ENCODE data around the gene SCAF8. TPM values are rescaled to one million over a fixed set of nuclear protein-coding genes. Genes with fewer than 3 reads are reported as not detected.

Gene SCAF8
- total and polyA plus RNA-seq, 2 of the 8 experiments (the other 6 are each of a cell fraction or from before 2014, with no cell fraction given), result 20.3 to 46.3 TPM

DNA sequence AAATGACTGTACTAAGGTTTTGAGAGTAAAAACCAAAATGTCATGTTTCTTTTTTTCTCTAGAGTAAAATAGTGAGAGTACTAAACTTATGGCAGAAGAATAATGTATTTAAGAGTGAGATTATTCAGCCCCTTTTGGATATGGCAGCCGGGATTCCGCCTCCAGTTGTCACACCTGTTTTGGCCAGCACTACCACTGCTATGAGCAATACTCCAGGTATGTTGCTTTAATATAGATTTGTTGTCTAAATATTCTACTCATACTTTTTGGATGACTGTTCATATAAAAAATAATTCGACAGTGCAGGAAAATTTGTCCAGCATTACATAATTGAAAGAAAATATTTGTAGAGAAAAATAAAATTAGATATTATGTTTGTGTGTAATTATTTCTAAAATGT is 59.5 kb downstream of the SCAF8 start:
- no peak overlapping the region for H3K9ac ChIP-seq (replicated peaks in 1 of 4; ENCODE audit: extremely low read depth in 1 of 4, low read depth in 3 of 4, low read length in 3 of 4)
- no peak overlapping the region for H3K18ac ChIP-seq (ENCODE audit: extremely low read depth, low read length)
- H2BK12ac ChIP-seq (ENCODE audit: low read depth, low read length), result no peak overlapping the region
- H3K23ac ChIP-seq (ENCODE audit: insufficient read length), result no peak overlapping the region
- no peak overlapping the region for H3K27ac ChIP-seq (ENCODE audit: low read depth, low read length)
- DNase-seq (ENCODE audit: low read depth in 1 of 2, low spot score in 2 of 2) (no peak), FAIRE-seq (no peak)
- H3K9me3 ChIP-seq (ENCODE audit: insufficient read depth in 2 of 2, low read depth in 1 of 2, low read length in 1 of 2), result no peaks in the 10 kb centered on the region
- no peak overlapping the region for H4K8ac ChIP-seq (ENCODE audit: extremely low read depth, insufficient read depth, low read length)
- H2AFZ ChIP-seq (ENCODE audit: low read length), result no peak overlapping the region
- WGBS, 2 experiments (ENCODE audit: extremely low coverage in 1 of 2, insufficient coverage in 1 of 2, insufficient read length in 1 of 2, insufficient replicate concordance in 2 of 2, low coverage in 1 of 2, low lambda C conversion rate in 2 of 2, missing lambda C conversion rate in 1 of 2), result 92% methylated on average over 3 of the region's 3 CpGs; no CpG with 5 or more reads in 1 of the 2 experiments
- no peak overlapping the region for H2AK5ac ChIP-seq (ENCODE audit: low read depth, low read length)
- no peak overlapping the region for H3K14ac ChIP-seq (ENCODE audit: insufficient read length)
- no peak overlapping the region for H3K56ac ChIP-seq (replicated peaks; ENCODE audit: insufficient read length, low read depth, low read length)
- no peak overlapping the region for H2BK120ac ChIP-seq (replicated peaks; ENCODE audit: low read depth, low read length)
- no peak overlapping the region for H2BK15ac ChIP-seq (ENCODE audit: low read length)
- H2BK5ac ChIP-seq (ENCODE audit: low read depth, low read length), result no peak overlapping the region
- no peak overlapping the region for H3K4me2 ChIP-seq (ENCODE audit: insufficient read depth in 1 of 2, low read depth in 2 of 2, low read length in 2 of 2)
- TF ChIP-seq KDM1A (IDR thresholded peaks at IDR 0.05; ENCODE audit: borderline replicate concordance, low read length) (no peak), TCF12 (IDR thresholded peaks at IDR 0.05; ENCODE audit: low read depth, low read length) (no peak), TAF7 (optimal IDR thresholded peaks at IDR 0.05; ENCODE audit: borderline replicate concordance, low read depth, low read length) (no peak), POU5F1 (IDR thresholded peaks at IDR 0.05; ENCODE audit: low read depth, low read length) (no peak), KDM5A (IDR thresholded peaks at IDR 0.05; ENCODE audit: low read length) (no peak), BACH1 (IDR thresholded peaks at IDR 0.05; ENCODE audit: low read length) (no peak), POLR2A (IDR thresholded peaks at IDR 0.05; ENCODE audit: control extremely low read depth in 1 of 2, low read depth in 2 of 2, low read length in 2 of 2) (no peak), MAFK (IDR thresholded peaks at IDR 0.05; ENCODE audit: low read depth, low read length) (no peak), EGR1 (IDR thresholded peaks at IDR 0.05; ENCODE audit: borderline replicate concordance, low read depth, low read length) (no peak), GABPA (IDR thresholded peaks at IDR 0.05; ENCODE audit: borderline replicate concordance, insufficient read depth, low read length) (no peak)
- TF ChIP-seq, protein P1, sequence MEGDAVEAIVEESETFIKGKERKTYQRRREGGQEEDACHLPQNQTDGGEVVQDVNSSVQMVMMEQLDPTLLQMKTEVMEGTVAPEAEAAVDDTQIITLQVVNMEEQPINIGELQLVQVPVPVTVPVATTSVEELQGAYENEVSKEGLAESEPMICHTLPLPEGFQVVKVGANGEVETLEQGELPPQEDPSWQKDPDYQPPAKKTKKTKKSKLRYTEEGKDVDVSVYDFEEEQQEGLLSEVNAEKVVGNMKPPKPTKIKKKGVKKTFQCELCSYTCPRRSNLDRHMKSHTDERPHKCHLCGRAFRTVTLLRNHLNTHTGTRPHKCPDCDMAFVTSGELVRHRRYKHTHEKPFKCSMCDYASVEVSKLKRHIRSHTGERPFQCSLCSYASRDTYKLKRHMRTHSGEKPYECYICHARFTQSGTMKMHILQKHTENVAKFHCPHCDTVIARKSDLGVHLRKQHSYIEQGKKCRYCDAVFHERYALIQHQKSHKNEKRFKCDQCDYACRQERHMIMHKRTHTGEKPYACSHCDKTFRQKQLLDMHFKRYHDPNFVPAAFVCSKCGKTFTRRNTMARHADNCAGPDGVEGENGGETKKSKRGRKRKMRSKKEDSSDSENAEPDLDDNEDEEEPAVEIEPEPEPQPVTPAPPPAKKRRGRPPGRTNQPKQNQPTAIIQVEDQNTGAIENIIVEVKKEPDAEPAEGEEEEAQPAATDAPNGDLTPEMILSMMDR (IDR thresholded peaks at IDR 0.05; ENCODE audit: control extremely low read depth in 1 of 3, insufficient read depth in 1 of 3, low read depth in 1 of 3, low read length in 3 of 3), result no peak
- no peak overlapping the region for H3K4ac ChIP-seq (replicated peaks; ENCODE audit: insufficient read length, low read depth, low read length)
- H4K20me1 ChIP-seq (replicated peaks in 1 of 2; ENCODE audit: control insufficient read depth in 1 of 2, insufficient read depth in 2 of 2, low read length in 2 of 2), result no peaks in the 10 kb centered on the region
- no peaks in the 10 kb centered on the region for H3K4me1 ChIP-seq (replicated peaks in 1 of 4; ENCODE audit: control insufficient read depth in 3 of 4, insufficient read depth in 4 of 4, low read length in 3 of 4)
- POLR2A ChIA-PET (ENCODE audit: partially characterized antibody), result interaction anchor here (1.0 kb wide), 1 partner anchor 10 kb away, joined by 4 read pairs; no protein-coding TSS in a partner anchor
- H3K79me2 ChIP-seq (ENCODE audit: control insufficient read depth in 1 of 2, insufficient read depth in 2 of 2, low read length in 2 of 2), result peaks cover 0 to 17% of the 10 kb centered on the region in 2 experiments; a peak in 3 of 4 replicates
- H4K91ac ChIP-seq (replicated peaks; ENCODE audit: insufficient read length, low read length), result no peak overlapping the region
- H3K36me3 ChIP-seq (ENCODE audit: control insufficient read depth in 2 of 4, insufficient read depth in 4 of 4, low read length in 3 of 4), result peaks cover 0 to 44% (median 11%) of the 10 kb centered on the region in 4 experiments; a peak in 4 of 8 replicates
- H2BK20ac ChIP-seq (ENCODE audit: low read length), result no peak overlapping the region
- H4K5ac ChIP-seq (ENCODE audit: insufficient read length, low read depth, low read length), result no peak overlapping the region
- H3K4me3 ChIP-seq (ENCODE audit: extremely low read depth in 1 of 4, insufficient read depth in 2 of 4, low read depth in 3 of 4, low read length in 4 of 4), result no peak overlapping the region
- no peaks in the 10 kb centered on the region for H3K27me3 ChIP-seq (replicated peaks in 1 of 4; ENCODE audit: control insufficient read depth in 3 of 4, extremely low read depth in 1 of 4, insufficient read depth in 3 of 4, low read length in 3 of 4)
- no peaks in the 10 kb centered on the region for H3K23me2 ChIP-seq (ENCODE audit: low read depth, low read length)
- CTCF ChIA-PET (ENCODE audit: partially characterized antibody), result no interaction called here
- H3K79me1 ChIP-seq (ENCODE audit: low read depth, low read length), result no peaks in the 10 kb centered on the region
